Activated B cell treated with CpG ODN at 0.5 μM for 24 hours (primary cell): ENCODE measurements around the gene LAMA3. TPM values are rescaled to one million over a fixed set of nuclear protein-coding genes. Genes with fewer than 3 reads are reported as not detected.

Experiments
- ATAC-seq: fragments of 200-7000 bp; cut with Tn5 transposase; one replicate; pipeline ENCODE4 v1.10.0; 2021; ENCODE audit warnings: low read depth, mild to moderate bottlenecking, moderate library complexity
- CTCF ChIA-PET: fragments of 350-600 bp; sonication (Branson Sonifier 250); formaldehyde crosslinking; loops from one replicate; lab custom pipeline; 2021; ENCODE audit warnings: antibody characterized with exemption; lab: Charles Lee
- POLR2A ChIA-PET: fragments of 350-600 bp; sonication (Branson Sonifier 250); formaldehyde crosslinking; loops from one replicate; lab custom pipeline; 2021; ENCODE audit warnings: antibody characterized with exemption; lab: Charles Lee
- DNase-seq: peaks from one replicate; pipeline ENCODE4 v3.0.0; 2022
- H3K27ac Mint-ChIP-seq: one replicate; pipeline ENCODE4 v1.8.0; 2020; ENCODE audit warnings: mixed read lengths
- H3K27me3 Mint-ChIP-seq: one replicate; pipeline ENCODE4 v1.8.0; 2021; ENCODE audit warnings: mixed read lengths
- H3K36me3 Mint-ChIP-seq: one replicate; pipeline ENCODE4 v1.8.0; 2021; ENCODE audit warnings: low read depth, mixed read lengths
- H3K4me1 Mint-ChIP-seq: one replicate; pipeline ENCODE4 v1.8.0; 2021; ENCODE audit warnings: mixed read lengths
- H3K4me3 Mint-ChIP-seq: one replicate; pipeline ENCODE4 v1.8.0; 2020; ENCODE audit warnings: mild to moderate bottlenecking, mixed read lengths
- H3K9me3 Mint-ChIP-seq: one replicate; pipeline ENCODE4 v1.8.0; 2020; ENCODE audit warnings: mixed read lengths
- intact Hi-C: fragments of 100-400 bp; cut with micrococcal nuclease; formaldehyde crosslinking; loops from one replicate; pipeline ENCODE4 v1.15.1; 2024
- total RNA-seq: library from RNA; stranded (reverse); gene quantifications from 2 replicates; pipeline ENCODE4 v1.2.3, GENCODE V29; 2022
- TF ChIP-seq, protein P1 (sequence below): fragments of 200-600 bp; IDR thresholded peaks from one replicate; pipeline ENCODE4 v1.8.0; 2022; ENCODE audit warnings: antibody characterized with exemption, mild to moderate bottlenecking

The LAMA3 gene
- total RNA-seq, 1 donor from 2014 or later, result not detected

DNA sequence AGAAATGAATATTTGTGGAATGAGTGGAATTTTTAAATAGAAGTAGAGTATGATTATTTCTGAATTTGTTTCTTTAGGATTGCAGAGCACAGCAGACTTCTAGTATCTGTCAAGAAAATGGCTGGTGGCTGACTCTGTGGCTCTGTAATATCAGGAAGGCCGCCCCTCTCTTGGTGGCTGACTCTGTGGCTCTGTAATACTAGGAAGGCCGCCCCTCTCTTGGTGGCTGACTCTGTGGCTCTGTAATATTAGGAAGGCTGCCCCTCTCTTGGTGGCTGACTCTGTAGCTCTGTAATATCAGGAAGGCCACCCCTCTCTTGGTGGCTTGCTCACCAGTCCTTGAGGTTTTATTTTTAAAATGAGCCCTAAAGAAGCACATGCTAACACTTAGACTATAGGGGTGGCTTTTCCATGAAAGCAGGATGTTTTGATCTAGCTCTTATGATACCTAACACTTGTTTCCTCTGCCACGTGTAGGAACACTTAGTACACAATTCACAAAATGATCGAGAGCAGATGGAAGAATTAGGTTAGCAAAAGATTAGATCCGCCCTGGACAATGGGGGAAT is 240.2 kb downstream of the LAMA3 start:
- peaks cover 5% of the 10 kb centered on the region for H3K4me1 Mint-ChIP-seq
- POLR2A ChIA-PET, result no interaction called here
- H3K27me3 Mint-ChIP-seq, result no peaks in the 10 kb centered on the region
- no peaks in the 10 kb centered on the region for H3K36me3 Mint-ChIP-seq
- H3K4me3 Mint-ChIP-seq, result no peak overlapping the region
- H3K9me3 Mint-ChIP-seq, result no peaks in the 10 kb centered on the region
- CTCF ChIA-PET, result interaction anchor here (3.3 kb wide), 1 partner anchor 11 kb away, joined by 17 read pairs; no protein-coding TSS in a partner anchor
- intact Hi-C loops, result no loop called here
- DNase-seq (no peak), ATAC-seq (no peak)
- TF ChIP-seq, protein P1, sequence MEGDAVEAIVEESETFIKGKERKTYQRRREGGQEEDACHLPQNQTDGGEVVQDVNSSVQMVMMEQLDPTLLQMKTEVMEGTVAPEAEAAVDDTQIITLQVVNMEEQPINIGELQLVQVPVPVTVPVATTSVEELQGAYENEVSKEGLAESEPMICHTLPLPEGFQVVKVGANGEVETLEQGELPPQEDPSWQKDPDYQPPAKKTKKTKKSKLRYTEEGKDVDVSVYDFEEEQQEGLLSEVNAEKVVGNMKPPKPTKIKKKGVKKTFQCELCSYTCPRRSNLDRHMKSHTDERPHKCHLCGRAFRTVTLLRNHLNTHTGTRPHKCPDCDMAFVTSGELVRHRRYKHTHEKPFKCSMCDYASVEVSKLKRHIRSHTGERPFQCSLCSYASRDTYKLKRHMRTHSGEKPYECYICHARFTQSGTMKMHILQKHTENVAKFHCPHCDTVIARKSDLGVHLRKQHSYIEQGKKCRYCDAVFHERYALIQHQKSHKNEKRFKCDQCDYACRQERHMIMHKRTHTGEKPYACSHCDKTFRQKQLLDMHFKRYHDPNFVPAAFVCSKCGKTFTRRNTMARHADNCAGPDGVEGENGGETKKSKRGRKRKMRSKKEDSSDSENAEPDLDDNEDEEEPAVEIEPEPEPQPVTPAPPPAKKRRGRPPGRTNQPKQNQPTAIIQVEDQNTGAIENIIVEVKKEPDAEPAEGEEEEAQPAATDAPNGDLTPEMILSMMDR, result no peak
- H3K27ac Mint-ChIP-seq, result no peak overlapping the region

DNA sequence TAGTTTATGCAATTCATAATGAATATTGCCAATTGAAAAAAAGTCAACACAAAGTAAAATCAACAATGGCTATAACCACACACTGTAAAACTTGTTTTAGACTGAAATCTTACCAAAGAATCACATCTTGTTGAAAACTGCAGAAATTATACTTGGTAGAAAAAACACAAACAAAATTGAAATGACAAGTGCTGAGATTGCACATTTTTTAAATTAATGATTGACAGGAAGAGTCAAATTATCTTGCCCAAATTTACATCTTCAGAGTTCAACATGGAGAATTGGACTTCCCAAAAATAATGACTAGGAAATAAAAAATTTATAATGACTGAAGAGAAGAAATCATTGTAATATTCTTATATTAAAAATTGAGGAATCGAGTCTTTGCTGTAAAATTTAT is 240.7 kb downstream of the LAMA3 start:
- DNase-seq (no peak), ATAC-seq (no peak)
- ChIA-PET POLR2A (no interaction called here), CTCF (interaction anchor here (3.3 kb wide), 1 partner anchor 12 kb away, joined by 17 read pairs; no protein-coding TSS in a partner anchor)
- Mint-ChIP-seq H3K27ac (no peak overlapping the region), H3K4me3 (no peak overlapping the region), H3K27me3 (no peaks in the 10 kb centered on the region), H3K36me3 (no peaks in the 10 kb centered on the region), H3K9me3 (no peaks in the 10 kb centered on the region), H3K4me1 (peaks cover 7% of the 10 kb centered on the region)
- intact Hi-C loops, result loop anchor here (10.0 kb wide), 1 partner anchor 55 kb away; no protein-coding TSS in a partner anchor
- TF ChIP-seq, protein P1, result no peak

DNA sequence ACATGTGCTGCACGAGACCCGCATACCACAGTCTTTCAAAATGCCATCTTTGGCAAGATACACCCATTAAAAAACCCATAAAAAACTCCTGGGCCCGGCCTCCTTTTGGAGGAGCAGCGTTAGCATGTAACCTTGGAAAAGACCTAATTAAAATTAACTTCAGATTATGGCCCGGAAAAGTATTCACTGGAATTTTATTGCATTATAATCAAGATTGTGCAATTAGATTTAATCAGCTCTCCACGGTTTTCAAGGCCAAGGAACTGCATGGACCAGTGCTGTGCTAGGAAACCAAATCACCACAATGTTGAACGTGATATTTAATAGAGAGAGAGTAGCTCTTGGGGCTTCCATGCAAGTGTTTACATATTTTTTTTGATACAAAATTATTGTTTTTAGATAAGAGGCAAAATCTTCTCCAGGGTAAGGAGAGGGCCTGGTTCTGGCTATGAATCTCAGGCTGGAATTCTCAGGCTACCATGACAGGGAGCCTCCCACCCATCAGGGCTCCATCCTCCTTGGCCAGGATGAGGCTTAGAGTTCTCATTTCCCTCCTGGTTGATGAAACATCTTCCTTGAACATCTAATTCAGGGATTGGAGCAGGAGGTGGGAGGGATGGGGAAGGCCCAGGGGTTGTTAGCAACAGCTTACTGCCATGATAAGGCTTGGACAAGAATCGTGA is 243.3 kb downstream of the LAMA3 start:
- POLR2A ChIA-PET, result no interaction called here
- Mint-ChIP-seq H3K36me3 (no peaks in the 10 kb centered on the region), H3K9me3 (no peaks in the 10 kb centered on the region), H3K27ac (no peak overlapping the region), H3K27me3 (no peaks in the 10 kb centered on the region), H3K4me3 (no peak overlapping the region), H3K4me1 (peaks cover 17% of the 10 kb centered on the region)
- CTCF ChIA-PET, result no interaction called here
- TF ChIP-seq, protein P1, result no peak
- intact Hi-C loops, result loop anchor here (10.0 kb wide), 1 partner anchor 58 kb away; no protein-coding TSS in a partner anchor
- ATAC-seq (no peak), DNase-seq (no peak)

DNA sequence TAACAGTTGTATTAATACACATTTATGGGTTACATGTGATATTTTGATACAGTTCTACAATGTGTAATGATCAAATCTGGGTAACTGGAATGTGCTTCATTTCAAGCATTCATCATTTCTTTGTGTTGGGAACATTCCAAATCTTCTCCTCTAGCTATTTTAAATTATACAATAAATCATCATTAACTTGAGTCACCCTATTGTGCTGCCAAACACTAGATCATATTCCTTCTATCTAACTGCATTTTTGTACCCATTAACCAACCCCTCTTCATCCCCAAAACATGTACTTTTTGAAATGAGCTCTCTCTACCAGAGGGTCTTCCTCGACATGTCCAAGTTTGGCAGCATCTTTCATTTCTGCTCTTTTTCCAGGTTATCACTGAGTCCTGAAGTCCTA is 244.2 kb downstream of the LAMA3 start:
- intact Hi-C loops, result loop anchor here (10.0 kb wide), 1 partner anchor 59 kb away; no protein-coding TSS in a partner anchor
- H3K9me3 Mint-ChIP-seq, result no peaks in the 10 kb centered on the region
- POLR2A ChIA-PET, result interaction anchor here (0.6 kb wide), 1 partner anchor 213 kb away, joined by 4 read pairs; no protein-coding TSS in a partner anchor
- no peak overlapping the region for H3K4me3 Mint-ChIP-seq
- H3K36me3 Mint-ChIP-seq, result no peaks in the 10 kb centered on the region
- ATAC-seq, result no peak
- CTCF ChIA-PET, result interaction anchor here (1.6 kb wide), 1 partner anchor 15 kb away, joined by 8 read pairs; no protein-coding TSS in a partner anchor
- TF ChIP-seq, protein P1, result no peak
- no peak for DNase-seq
- peaks cover 23% of the 10 kb centered on the region for H3K4me1 Mint-ChIP-seq
- H3K27ac Mint-ChIP-seq, result no peak overlapping the region
- no peaks in the 10 kb centered on the region for H3K27me3 Mint-ChIP-seq

DNA sequence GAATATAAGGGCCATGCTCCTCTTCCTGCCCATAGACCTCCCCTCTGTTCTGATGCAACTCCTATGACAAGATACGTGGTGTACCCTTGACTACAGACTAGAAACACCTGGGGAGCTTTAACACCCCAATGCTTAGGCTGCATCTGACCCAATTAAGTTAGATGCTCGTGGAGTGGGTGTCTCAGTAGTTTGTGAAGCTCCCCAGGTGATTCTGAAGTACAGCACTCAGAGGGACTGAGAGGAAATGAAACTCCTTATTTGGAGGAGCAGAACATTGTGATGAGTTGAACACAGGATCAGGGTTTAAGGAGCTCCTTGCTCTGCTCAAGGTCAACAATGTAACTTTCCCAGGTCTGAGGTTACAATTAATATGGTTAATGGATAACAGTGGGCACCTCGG is 245.0 kb downstream of the LAMA3 start:
- DNase-seq (no peak), ATAC-seq (no peak)
- Mint-ChIP-seq H3K4me3 (no peak overlapping the region), H3K36me3 (no peaks in the 10 kb centered on the region), H3K27me3 (no peaks in the 10 kb centered on the region), H3K9me3 (no peaks in the 10 kb centered on the region), H3K4me1 (peaks cover 31% of the 10 kb centered on the region), H3K27ac (no peak overlapping the region)
- ChIA-PET CTCF (interaction anchor here (1.2 to 1.6 kb wide), 2 partner anchors 13 to 16 kb away, joined by 3 to 8 read pairs; no protein-coding TSS in a partner anchor), POLR2A (no interaction called here)
- TF ChIP-seq, protein P1, result no peak
- intact Hi-C loops, result loop anchor here (10.0 kb wide), 1 partner anchor 59 kb away; no protein-coding TSS in a partner anchor
